Urinary bladder (tissue), 4 donors: ENCODE results near the gene MOAP1. TPM values are rescaled to one million over a fixed set of nuclear protein-coding genes. Genes with fewer than 3 reads are reported as not detected.
"Not testable (repeated sequence)": the region's sequence is repeated elsewhere in the genome, so short reads cannot be mapped to it uniquely, and the experiment has no call there.

Experiments
- DNase-seq: peaks from one replicate; pipeline ENCODE4 v3.0.0-alpha.2; 2015; ENCODE audit errors: extremely low spot score
- H3K27ac ChIP-seq: one replicate; pipeline ENCODE4 v1.5.1; 2013; ENCODE audit warnings: low read depth, mild to moderate bottlenecking, moderate library complexity
- H3K36me3 ChIP-seq: one replicate; pipeline ENCODE4 v1.6.1; 2013; ENCODE audit warnings: mild to moderate bottlenecking, moderate library complexity; ENCODE audit not compliant: insufficient read depth
- H3K4me1 ChIP-seq: one replicate; pipeline ENCODE4 v1.6.1; 2013; ENCODE audit warnings: mild to moderate bottlenecking, moderate library complexity; ENCODE audit not compliant: insufficient read depth
- H3K4me3 ChIP-seq: one replicate; pipeline ENCODE4 v1.5.1; 2013; ENCODE audit warnings: low read depth, low read length
- WGBS: extraction: QIAGEN DNeasy Blood & Tissue Kit; methylation state at CpG from one replicate; pipeline ENCODE4 v1.1.7; 2013; 5-methylcytosine and 5-hydroxymethylcytosine counted together
- polyA plus RNA-seq: library from polyadenylated mRNA; stranded (reverse); fragments of 200-250 nt; gene quantifications from one replicate; pipeline ENCODE4 v1.2.3, GENCODE V29; 2013
- total RNA-seq: library from RNA; depleted of rRNA; stranded (reverse); fragments of >200 nt; gene quantifications from one replicate; pipeline ENCODE4 v1.2.3, GENCODE V29; 2014
- donor health status: healthy with polysubstance abuse.
- donor health status: healthy.

The MOAP1 gene
- total and polyA plus RNA-seq, 2 donors: 26.6 to 46.3 TPM

DNA sequence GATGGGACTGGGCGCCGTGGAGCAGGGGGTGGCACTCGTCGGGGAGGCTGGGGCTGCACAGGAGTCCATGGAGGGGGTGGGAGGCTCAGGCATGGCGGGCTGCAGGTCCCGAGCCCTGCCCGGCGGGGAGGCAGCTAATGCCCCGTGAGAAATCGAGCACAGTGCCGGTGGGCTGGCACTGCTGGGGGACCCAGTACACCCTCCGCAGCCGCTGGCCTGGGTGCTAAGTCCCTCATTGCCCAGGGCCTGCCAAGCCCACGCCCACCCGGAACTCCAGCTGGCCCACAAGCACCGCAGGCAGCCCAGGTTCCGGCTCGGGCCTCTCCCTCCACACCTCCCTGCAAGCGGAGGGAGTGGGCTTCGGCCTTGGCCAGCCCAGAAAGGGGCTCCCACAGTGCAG is 14.6 kb downstream of the MOAP1 start:
- WGBS: 97% methylated on average over 20 of the region's 20 CpGs
- H3K27ac ChIP-seq, DNase-seq, H3K4me3 ChIP-seq, H3K36me3 ChIP-seq, H3K4me1 ChIP-seq: not testable (repeated sequence)

DNA sequence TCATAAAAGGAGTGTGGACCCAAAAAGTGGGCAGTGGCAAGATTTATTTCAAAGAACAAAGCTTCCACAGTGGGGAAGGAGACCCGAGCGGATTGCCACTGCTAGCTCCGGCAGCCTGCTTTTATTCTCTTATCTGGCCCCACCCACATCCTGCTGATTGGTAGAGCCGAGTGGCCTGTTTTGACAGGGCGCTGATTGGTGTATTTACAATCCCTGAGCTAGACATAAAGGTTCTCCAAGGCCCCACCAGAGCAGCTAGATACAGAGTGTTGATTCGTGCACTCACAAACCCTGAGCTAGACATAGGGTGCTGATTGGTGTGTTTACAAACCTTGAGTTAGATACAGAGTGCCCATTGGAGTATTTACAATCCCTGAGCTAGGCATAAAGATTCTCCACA is 15.1 kb downstream of the MOAP1 start:
- H3K36me3 ChIP-seq, H3K27ac ChIP-seq, DNase-seq, H3K4me1 ChIP-seq, H3K4me3 ChIP-seq: not testable (repeated sequence)
- 81% methylated on average over 6 of the region's 6 CpGs for whole genome bisulfite sequencing

DNA sequence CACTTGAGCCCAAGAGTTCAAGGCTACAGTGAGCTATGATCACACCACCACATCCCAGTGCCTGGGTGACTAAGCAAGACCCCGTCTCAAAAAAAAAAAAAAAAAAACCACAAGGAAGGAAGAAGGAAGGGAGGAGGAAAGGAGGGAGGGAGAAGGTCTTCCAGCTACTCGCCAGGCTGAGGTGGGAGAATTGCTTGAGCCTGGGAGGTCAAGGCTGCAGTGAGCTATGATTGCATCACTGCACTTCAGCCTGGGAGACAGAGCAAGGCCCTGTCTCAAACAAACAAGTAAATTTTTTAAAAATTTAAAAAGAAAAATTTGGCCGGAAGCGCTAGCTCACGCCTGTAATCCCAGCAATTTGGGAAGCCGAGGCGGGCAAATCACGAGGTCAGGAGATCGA is 16.1 kb downstream of the MOAP1 start:
- not testable (repeated sequence) for H3K27ac ChIP-seq, H3K36me3 ChIP-seq, DNase-seq, H3K4me3 ChIP-seq, H3K4me1 ChIP-seq
- 89% methylated on average over 9 of the region's 9 CpGs for WGBS

DNA sequence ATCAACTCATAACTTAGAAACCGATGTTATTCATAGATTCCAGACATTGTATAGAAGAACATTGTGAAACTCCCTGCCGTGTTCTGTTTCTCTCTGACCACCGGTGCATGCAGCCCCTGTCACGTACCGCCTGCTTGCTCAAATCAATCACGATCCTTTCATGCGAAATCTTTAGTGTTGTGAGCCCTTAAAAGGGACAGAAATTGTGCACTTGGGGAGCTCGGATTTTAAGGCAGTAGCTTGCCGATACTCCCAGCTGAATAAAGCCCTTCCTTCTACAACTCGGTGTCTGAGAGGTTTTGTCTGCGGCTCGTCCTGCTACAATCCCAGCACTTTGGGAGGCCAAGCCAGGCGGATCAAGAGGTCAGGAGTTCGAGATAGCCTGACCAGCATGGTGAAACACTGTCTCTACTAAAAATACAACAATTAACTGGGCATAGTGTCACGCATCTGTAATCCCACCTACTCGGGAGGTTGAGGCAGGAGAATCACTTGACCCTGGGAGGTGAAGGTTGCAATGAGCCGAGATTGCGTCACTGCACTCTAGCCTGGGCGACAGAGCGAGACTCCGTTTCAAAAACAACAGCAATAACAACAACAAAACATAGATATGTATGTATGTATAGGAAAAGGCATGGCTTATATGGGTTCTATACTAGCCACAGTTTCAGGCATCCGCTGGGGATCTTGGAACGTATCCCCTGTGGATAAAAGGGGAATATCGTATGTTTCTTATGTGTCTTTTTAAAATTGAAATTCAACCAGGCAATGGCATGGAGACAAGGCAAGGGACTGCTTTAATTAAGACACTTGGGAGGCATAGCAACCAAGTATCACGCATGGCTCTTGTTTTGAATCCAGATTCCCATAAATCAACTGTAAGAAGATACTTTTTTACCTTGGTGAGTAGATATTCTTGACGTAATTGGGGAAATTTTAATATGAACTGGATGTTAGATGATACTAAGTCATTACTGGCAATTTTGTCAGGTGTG is 19.1 kb downstream of the MOAP1 start:
- DNase-seq, H3K4me1 ChIP-seq, H3K4me3 ChIP-seq, H3K27ac ChIP-seq, H3K36me3 ChIP-seq: not testable (repeated sequence)
- 89% methylated on average over 26 of the region's 26 CpGs for WGBS

DNA sequence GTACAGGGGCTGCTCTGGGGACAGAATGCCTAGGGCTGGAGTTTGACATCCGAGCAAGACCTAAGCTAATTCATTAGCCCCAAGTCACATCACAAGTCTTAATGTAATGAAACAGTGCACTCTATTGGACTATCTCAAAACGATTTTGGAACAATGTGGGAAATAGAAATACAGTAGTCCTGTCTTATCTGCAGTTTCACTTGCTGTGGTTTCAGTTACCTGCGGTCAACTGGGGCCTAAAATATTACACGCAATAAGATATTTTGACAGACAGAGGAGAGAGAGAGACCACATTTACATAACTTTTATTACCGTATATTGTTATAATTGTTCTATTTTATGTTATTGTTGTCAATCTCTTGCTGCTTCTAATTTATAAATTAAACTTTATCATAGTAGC is 21.1 kb downstream of the MOAP1 start:
- no peak for DNase-seq
- Histone ChIP-seq H3K27ac (no peak overlapping the region), H3K36me3 (no peaks in the 10 kb centered on the region), H3K4me1 (no peaks in the 10 kb centered on the region), H3K4me3 (no peak overlapping the region)
- 75% methylated on average over 5 of the region's 5 CpGs for WGBS

DNA sequence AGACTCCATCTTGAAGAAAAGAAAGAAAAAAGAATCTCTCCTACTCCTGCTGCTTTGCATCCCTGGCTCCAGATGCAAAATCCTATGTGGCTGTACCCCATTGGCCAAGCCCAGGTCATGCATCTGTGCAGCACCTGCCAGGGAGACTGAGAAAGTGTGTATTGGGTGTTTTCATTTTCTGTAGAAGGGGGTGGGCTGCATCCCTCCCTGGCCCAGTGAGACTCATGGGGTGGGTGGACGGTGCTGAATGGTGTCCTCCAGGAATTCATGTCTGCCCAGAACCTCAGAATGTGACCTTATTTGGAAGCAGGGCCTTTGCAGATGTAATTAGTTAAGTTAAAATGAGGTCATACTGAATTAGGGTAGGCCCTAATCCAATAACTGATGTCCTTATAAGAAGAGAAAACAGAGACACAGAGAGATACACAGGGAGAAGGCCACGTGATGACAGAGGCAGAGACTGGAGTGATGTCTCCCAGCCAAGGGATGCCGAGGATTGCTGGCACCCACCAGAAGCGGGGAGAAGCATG is 23.2 kb downstream of the MOAP1 start:
- H3K27ac ChIP-seq: no peak overlapping the region
- WGBS: 63% methylated on average over 4 of the region's 4 CpGs
- H3K4me1 ChIP-seq: no peaks in the 10 kb centered on the region
- H3K4me3 ChIP-seq: no peak overlapping the region
- DNase-seq: no peak
- H3K36me3 ChIP-seq: no peaks in the 10 kb centered on the region

DNA sequence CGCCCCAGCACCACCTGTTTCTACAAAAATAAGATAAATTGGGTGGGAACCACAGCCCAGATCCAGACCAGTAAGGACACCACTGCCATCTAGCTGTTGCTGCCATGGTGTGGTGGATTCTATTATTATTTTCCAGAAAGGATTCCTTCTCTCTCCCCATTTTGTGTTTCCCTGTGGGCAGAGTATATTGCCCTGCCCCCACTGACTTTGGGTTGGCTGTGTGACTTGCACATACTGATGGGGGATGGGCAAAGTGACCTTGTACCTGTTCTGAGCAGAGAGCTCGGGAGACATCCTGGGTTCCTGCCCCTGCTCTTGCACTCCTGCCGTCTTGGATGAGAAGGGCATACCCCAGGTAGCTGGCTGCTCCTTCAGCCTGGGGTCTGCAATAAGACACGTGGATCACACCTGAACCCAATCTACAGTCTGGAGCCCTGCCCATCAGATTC is 24.3 kb downstream of the MOAP1 start:
- Histone ChIP-seq H3K36me3 (no peaks in the 10 kb centered on the region), H3K4me1 (no peaks in the 10 kb centered on the region), H3K4me3 (no peak overlapping the region), H3K27ac (no peak overlapping the region)
- 38% methylated on average over 4 of the region's 4 CpGs for WGBS
- no peak for DNase-seq

DNA sequence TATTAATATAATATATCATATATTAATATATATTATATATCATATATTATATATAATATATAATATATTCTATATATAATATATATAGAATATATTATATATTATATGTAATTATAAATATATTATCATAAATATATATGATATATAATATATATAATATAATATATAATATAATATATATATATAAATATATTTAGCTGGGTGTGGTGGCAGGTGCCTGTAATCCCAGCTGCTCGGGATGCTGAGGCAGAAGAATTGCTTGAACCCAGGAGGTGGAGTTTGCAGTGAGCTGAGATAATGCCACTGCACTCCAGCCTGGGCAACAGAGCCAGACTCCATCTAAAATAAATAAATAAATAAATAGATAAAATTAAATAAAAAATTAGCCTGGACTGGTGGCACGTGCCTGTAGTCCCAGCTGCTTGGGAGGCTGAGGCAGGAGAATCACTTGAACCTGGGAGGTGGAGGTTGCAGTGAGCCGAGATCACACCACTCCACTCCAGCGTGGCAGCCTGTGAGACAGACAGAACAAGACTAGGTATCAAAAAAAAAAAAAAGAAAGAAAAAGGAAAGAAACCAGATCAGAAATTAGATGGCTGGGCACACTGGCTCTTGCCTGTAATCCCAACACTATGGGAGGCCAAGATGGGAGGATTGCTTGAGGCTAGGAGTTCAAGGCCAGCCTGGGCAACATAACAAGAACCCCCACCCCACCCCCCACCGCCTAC is 24.9 kb downstream of the MOAP1 start:
- not testable (repeated sequence) for H3K4me1 ChIP-seq, H3K27ac ChIP-seq, DNase-seq, H3K4me3 ChIP-seq, H3K36me3 ChIP-seq
- 69% methylated on average over 5 of the region's 5 CpGs for WGBS

DNA sequence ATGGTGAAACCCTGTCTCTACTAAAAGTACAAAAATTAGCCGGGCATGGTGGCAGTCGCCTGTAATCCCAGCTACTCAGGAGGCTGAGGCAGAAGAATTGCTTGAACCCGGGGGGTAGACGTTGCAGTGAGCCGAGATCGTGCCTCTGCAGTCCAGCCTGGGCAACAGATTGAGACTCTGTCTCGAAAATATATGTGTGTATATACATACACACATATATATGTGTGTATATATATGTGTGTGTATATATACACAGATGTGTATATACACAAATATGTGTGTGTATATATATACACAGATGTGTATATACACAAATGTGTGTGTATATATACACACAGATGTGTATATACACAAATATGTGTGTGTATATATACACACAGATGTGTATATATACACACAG is 26.3 kb downstream of the MOAP1 start:
- not testable (repeated sequence) for H3K4me1 ChIP-seq, H3K36me3 ChIP-seq, DNase-seq, H3K27ac ChIP-seq, H3K4me3 ChIP-seq
- 87% methylated on average over 7 of the region's 7 CpGs for WGBS

DNA sequence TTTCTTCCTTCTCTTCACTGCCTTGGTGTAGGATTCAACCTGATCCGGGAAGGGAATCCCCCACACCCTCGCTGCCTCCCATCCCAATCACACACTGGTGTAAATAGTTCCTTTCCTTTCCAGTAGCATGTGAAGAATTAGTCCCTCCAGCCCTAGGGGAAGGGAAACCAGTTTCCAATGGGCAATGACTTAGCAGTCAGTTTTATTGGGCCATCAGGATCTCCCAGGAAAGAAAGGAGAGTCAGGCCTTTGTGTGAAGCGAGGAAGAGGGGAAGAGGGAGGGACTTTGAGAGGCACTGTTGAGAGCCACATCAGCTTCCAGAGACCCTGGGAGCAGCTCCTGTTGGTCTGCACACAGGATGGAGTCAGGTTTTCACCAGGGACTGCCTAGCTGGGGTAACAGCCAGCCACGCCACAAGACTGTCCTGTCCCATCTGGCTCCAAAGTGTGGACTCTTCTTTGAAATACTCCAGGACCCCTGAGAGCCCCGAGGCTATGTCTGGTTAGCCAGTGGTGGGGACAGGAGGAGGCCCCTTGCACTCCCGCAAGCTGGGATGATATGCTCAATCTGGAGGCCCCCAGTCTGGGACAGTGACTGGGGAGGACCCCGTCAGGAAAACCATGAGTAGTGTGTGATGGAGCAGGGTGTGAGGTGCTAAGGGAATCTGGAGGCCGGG is 27.9 kb downstream of the MOAP1 start:
- DNase-seq: no peak
- WGBS: 67% methylated on average over 8 of the region's 8 CpGs

DNA sequence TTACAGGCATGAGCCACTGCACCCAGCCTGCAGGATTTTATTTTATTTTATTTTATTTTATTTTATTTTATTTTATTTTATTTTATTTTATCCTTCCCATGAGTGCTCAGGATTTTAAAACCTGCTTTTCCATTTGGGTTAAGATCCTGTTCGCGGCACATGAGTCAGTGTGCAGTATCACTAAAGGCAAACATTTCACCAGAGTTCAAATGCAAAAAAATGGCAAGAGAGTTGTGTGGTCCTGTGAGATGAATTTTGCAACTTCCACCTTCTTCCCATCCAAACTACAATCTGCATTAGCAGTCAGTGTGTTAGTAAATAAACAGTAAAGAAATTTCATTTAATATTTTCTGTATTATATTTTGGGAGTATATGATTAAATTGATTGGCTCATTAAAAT is 29.0 kb downstream of the MOAP1 start:
- Histone ChIP-seq H3K4me1 (no peaks in the 10 kb centered on the region), H3K36me3 (no peaks in the 10 kb centered on the region), H3K4me3 (no peak overlapping the region), H3K27ac (no peak overlapping the region)
- WGBS: 67% methylated on average over 2 of the region's 2 CpGs
- no peak for DNase-seq

More for the DNA sequence above, 27.9 kb downstream of the MOAP1 start:
- no peak overlapping the region for H3K4me3 ChIP-seq
- no peaks in the 10 kb centered on the region for H3K36me3 ChIP-seq
- H3K4me1 ChIP-seq: no peaks in the 10 kb centered on the region
- H3K27ac ChIP-seq: no peak overlapping the region

DNA sequence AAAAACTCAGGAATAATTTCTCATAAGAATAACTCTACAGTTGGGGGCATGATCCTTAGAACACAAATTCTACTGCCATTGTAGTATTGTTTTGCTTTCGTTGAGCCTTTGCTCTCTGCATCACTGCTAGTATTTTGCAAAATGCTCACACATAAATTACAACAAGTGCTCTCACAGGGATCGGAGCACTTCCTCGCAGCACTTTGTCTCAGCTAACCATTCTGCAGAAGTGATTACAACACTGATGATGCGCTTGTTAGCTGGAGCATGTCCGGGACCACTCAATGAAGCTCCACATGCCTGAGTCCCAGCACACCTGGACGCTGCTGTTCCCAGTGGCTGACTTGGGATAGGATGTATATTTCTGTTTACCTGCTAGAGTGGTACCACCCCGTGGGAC is 31.6 kb downstream of the MOAP1 start:
- Histone ChIP-seq H3K27ac (no peak overlapping the region), H3K36me3 (no peaks in the 10 kb centered on the region), H3K4me3 (no peak overlapping the region), H3K4me1 (no peaks in the 10 kb centered on the region)
- no peak for DNase-seq
- WGBS: 84% methylated on average over 7 of the region's 7 CpGs
